ENCODE results near the gene FSIP1.

DNA sequence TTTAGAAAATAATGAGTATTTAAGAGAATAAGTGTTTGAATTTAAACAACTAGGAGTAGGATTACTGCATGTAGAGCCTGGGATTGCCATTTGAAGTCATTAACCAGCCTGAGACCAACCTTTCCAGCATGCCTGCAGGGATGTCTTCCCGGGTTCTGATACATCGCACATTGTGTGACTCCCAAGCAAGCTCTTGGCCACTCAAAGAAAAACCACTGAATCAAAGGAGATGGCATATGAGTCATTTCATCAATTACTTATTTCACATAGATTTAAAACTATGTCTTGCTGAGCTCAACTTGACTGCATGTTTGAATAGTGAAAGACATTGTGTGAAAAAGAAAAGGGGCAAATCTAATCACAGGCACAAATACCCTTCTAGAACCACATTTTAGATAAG, 216.8 kb downstream of the FSIP1 start:
- TF ChIP-seq, protein P1, sequence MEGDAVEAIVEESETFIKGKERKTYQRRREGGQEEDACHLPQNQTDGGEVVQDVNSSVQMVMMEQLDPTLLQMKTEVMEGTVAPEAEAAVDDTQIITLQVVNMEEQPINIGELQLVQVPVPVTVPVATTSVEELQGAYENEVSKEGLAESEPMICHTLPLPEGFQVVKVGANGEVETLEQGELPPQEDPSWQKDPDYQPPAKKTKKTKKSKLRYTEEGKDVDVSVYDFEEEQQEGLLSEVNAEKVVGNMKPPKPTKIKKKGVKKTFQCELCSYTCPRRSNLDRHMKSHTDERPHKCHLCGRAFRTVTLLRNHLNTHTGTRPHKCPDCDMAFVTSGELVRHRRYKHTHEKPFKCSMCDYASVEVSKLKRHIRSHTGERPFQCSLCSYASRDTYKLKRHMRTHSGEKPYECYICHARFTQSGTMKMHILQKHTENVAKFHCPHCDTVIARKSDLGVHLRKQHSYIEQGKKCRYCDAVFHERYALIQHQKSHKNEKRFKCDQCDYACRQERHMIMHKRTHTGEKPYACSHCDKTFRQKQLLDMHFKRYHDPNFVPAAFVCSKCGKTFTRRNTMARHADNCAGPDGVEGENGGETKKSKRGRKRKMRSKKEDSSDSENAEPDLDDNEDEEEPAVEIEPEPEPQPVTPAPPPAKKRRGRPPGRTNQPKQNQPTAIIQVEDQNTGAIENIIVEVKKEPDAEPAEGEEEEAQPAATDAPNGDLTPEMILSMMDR (conservative IDR thresholded peaks at IDR 0.05 in 1 of 2, IDR thresholded peaks at IDR 0.05 in 1 of 2; ENCODE audit: extremely low read depth in 1 of 2, insufficient read depth in 1 of 2, low read depth in 1 of 2, low read length in 2 of 2), result no peak
- TF ChIP-seq EZH2 (IDR thresholded peaks at IDR 0.05; ENCODE audit: borderline replicate concordance, low read length), result no peak

All from mammary epithelial cell (primary cell).